Measurements from ENCODE around the gene EMC9.

Gene EMC9

GRCh38 chr14:24149302-24149969 is 8.0 kb upstream of the EMC9 start:
- DNase-seq (ENCODE audit: low spot score), result no peak

- no peak for DNase-seq (ENCODE audit: low spot score)
These were observed 6.5 kb upstream of the EMC9 start for GRCh38 chr14:24147761-24148428.

- DNase-seq (ENCODE audit: low spot score), result peak; percentile 97
These were observed 5.8 kb upstream of the EMC9 start, which contains the start of gene RNF31 for GRCh38 chr14:24146978-24147760. TSS of gene RNF31 (plus strand) at chr14:24147498. CDS start at chr14:24147699, 201 bp downstream.

- peak; percentile 94 for DNase-seq (ENCODE audit: low spot score)
These were observed 5.1 kb upstream of the EMC9 start, which contains the start of gene PSME2 for GRCh38 chr14:24146453-24146977. TSS of gene PSME2 (minus strand) at chr14:24146610. CDS start at chr14:24146581, 29 bp downstream.

- no peak for DNase-seq (ENCODE audit: low spot score)
These were observed 4.5 kb upstream of the EMC9 start for GRCh38 chr14:24145690-24146452.

- no peak for DNase-seq (ENCODE audit: low spot score)
These were observed 3.8 kb upstream of the EMC9 start for GRCh38 chr14:24145219-24145618.

GRCh38 chr14:24144451-24144850 is 3.1 kb upstream of the EMC9 start:
- DNase-seq (ENCODE audit: low spot score), result no peak

- no peak for DNase-seq (ENCODE audit: low spot score)
These were observed 2.1 kb upstream of the EMC9 start for GRCh38 chr14:24143511-24143910.

GRCh38 chr14:24139272-24139934 is 2.0 kb downstream of the EMC9 start:
- no peak for DNase-seq (ENCODE audit: low spot score)

- DNase-seq (ENCODE audit: low spot score), result no peak
These were observed 2.8 kb downstream of the EMC9 start for GRCh38 chr14:24138396-24139271.

- DNase-seq (ENCODE audit: low spot score), result no peak
These were observed 3.6 kb downstream of the EMC9 start for GRCh38 chr14:24137529-24138395.

GRCh38 chr14:24136684-24137528 is 4.5 kb downstream of the EMC9 start:
- no peak for DNase-seq (ENCODE audit: low spot score)

- DNase-seq (ENCODE audit: low spot score), result peak; percentile 97
These were observed 5.3 kb downstream of the EMC9 start, which contains the start of gene PSME1 for GRCh38 chr14:24135834-24136683. TSS of gene PSME1 (plus strand) at chr14:24136194. CDS start at chr14:24136263, 69 bp downstream.

- no peak for DNase-seq (ENCODE audit: low spot score)
These were observed 5.9 kb downstream of the EMC9 start for GRCh38 chr14:24135584-24135833.

- DNase-seq (ENCODE audit: low spot score), result no peak
These were observed 7.7 kb downstream of the EMC9 start for GRCh38 chr14:24133735-24134134.

GRCh38 chr14:24132976-24133375 is 8.4 kb downstream of the EMC9 start:
- DNase-seq (ENCODE audit: low spot score), result no peak

- no peak for DNase-seq (ENCODE audit: low spot score)
These were observed 9.2 kb downstream of the EMC9 start for GRCh38 chr14:24132061-24132685.
